HCT116 (cell line): ENCODE results near the gene CEP70.

Experiments
- EGR1 ChIP-seq: IDR thresholded peaks from 2 replicates; pipeline ENCODE4 v1.6.1; 2012; ENCODE audit warnings: low read depth
- EZH2 ChIP-seq: fragments of 200-600 bp; sonication (generic); IDR thresholded peaks from 2 replicates; pipeline ENCODE4 v1.6.1; 2017; ENCODE audit warnings: antibody characterized with exemption, mixed run types
- POLR2A ChIP-seq: IDR thresholded peaks from 2 replicates; pipeline ENCODE4 v1.7.0; 2011; ENCODE audit warnings: borderline replicate concordance; ENCODE audit not compliant: insufficient read depth, insufficient read length; ENCODE audit errors: extremely low read depth
- POLR2AphosphoS5 ChIP-seq: IDR thresholded peaks from 2 replicates; pipeline ENCODE4 v1.6.1; 2011; ENCODE audit warnings: mild to moderate bottlenecking, low read depth, low read length, moderate library complexity
- TF ChIP-seq, protein P1 (sequence below), 3 experiments: fragments of 200-600 bp in 1 of 3; sonication (generic) in 1 of 3; IDR thresholded peaks in 2 of 3; conservative IDR thresholded peaks in 1 of 3; 2 replicates each; pipeline ENCODE4 v1.5.1; 2012 to 2017; ENCODE audit warnings: low read depth in 2 of 3, low read length in 2 of 3, antibody characterized with exemption in 1 of 3, borderline replicate concordance in 1 of 3, control low read depth in 1 of 3, mild to moderate bottlenecking in 1 of 3, mixed read lengths in 1 of 3, mixed run types in 1 of 3, moderate library complexity in 1 of 3; ENCODE audit not compliant: insufficient read depth in 1 of 3
- TF ChIP-seq, protein P2 (sequence below): IDR thresholded peaks from 2 replicates; pipeline ENCODE4 v1.6.1; 2011; ENCODE audit warnings: mild to moderate bottlenecking, low read length, moderate library complexity; ENCODE audit not compliant: insufficient replicate concordance; ENCODE audit errors: extremely low read depth

DNA sequence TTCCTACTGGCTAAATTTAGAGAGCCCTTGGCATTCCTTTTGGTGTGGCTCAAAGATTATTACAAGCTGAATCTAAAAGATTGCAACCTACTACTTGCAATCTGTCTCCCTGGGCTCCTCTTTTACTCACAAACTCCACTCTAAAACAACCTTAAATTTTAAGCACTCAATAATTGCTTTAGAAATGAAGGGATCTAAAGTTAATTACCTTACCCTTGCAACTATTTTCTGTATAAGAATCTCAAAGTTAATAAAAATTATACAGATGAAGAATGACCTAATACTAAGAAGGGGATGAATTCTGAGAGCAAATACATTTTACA is 99.5 kb downstream of the CEP70 start:
- TF ChIP-seq EGR1 (no peak), POLR2AphosphoS5 (no peak), POLR2A (no peak), EZH2 (no peak)
- TF ChIP-seq, protein P1, sequence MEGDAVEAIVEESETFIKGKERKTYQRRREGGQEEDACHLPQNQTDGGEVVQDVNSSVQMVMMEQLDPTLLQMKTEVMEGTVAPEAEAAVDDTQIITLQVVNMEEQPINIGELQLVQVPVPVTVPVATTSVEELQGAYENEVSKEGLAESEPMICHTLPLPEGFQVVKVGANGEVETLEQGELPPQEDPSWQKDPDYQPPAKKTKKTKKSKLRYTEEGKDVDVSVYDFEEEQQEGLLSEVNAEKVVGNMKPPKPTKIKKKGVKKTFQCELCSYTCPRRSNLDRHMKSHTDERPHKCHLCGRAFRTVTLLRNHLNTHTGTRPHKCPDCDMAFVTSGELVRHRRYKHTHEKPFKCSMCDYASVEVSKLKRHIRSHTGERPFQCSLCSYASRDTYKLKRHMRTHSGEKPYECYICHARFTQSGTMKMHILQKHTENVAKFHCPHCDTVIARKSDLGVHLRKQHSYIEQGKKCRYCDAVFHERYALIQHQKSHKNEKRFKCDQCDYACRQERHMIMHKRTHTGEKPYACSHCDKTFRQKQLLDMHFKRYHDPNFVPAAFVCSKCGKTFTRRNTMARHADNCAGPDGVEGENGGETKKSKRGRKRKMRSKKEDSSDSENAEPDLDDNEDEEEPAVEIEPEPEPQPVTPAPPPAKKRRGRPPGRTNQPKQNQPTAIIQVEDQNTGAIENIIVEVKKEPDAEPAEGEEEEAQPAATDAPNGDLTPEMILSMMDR (IDR thresholded peaks at IDR 0.05 in 2 of 3, conservative IDR thresholded peaks at IDR 0.05 in 1 of 3; ENCODE audit: borderline replicate concordance in 1 of 3, insufficient read depth in 1 of 3, low read depth in 2 of 3, low read length in 2 of 3), result no peak
- TF ChIP-seq, protein P2, sequence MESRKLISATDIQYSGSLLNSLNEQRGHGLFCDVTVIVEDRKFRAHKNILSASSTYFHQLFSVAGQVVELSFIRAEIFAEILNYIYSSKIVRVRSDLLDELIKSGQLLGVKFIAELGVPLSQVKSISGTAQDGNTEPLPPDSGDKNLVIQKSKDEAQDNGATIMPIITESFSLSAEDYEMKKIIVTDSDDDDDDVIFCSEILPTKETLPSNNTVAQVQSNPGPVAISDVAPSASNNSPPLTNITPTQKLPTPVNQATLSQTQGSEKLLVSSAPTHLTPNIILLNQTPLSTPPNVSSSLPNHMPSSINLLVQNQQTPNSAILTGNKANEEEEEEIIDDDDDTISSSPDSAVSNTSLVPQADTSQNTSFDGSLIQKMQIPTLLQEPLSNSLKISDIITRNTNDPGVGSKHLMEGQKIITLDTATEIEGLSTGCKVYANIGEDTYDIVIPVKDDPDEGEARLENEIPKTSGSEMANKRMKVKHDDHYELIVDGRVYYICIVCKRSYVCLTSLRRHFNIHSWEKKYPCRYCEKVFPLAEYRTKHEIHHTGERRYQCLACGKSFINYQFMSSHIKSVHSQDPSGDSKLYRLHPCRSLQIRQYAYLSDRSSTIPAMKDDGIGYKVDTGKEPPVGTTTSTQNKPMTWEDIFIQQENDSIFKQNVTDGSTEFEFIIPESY, result no peak
